Glomerular visceral epithelial cell (primary cell): ENCODE measurements around the gene ACSM3.
"Not testable (repeated sequence)": the region's sequence is repeated elsewhere in the genome, so short reads cannot be mapped to it uniquely, and the experiment has no call there.

ENCODE experiments used
- DNase-seq: peaks from one replicate; pipeline ENCODE4 v3.0.0-alpha.2; 2016; ENCODE audit errors: extremely low spot score

Gene ACSM3

DNA sequence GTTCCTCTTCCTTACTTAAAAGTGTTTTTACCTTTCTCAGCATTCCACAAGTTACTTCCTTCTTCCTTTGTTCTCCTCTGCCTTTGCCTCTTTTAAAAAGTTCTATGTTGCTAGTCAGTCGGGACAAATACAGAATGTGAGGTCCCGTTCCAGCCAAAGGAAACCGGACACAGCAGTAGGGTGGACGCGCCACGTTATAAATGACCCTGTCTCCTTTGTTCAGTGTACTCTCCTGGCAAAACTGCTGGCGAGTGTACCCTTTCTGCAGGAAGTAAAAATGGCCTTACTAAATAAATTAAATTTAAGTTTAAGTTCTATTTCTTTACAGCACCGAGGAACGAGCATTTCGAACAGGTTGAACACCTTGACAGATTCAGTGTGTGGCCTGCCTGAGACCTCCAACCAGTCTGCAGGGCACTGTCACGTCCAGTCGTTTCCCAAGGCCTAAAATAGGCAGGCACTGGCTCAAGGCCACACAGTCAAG lies 41.9 kb downstream of the ACSM3 start:
- not testable (repeated sequence) for DNase-seq

DNA sequence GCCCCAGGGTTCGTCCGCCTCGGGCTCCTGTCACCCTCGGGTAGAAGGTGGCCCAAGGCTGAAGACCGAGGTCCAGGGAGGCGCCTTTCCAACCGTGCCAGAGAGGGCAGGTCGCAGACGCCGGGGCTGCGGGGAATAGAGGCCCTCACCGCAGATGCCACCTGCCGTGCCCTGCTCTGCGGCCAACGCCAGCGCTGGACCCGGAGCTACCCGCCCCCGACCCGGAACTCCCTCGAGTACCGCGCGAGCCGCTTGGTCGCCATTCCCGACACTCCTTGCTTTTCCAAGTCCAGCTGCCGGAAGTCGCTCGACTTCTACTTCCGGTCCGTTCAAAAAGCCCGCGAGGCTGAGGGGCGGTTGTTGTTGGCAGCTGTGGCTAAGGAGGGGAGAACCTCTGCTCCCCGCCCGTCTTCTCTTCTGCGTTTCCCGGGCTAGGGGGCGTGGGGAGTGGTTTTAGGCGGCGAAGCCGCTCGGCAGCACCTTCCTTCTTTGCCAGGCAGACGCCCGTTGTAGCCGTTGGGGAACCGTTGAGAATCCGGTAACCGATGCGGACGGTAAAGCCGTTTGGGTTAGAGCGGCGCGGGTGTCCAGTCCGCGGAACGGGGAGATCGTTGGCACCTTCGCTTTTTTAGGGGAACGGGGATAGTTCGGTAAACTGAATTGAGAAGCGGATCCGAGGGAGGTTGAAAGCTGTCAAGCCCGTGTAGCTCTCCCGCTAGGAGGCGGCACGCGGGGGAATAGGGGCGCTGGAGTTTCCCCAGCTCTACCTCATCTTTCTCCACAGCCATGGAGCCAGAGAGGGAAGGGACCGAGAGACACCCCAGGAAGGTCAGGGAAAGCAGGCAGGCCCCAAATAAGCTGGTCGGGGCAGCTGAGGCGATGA lies 42.6 kb downstream of the ACSM3 start, which contains the start of the genes ERI2 and REXO5:
ERI2 (minus strand) TSS at position 305 of the 883 bp plus-strand sequence; CDS start at position 263, 42 bp downstream.
REXO5 (plus strand) TSS at position 360 of the 883 bp plus-strand sequence; CDS start at position 787, 427 bp downstream.
- DNase-seq = peak; percentile 94

DNA sequence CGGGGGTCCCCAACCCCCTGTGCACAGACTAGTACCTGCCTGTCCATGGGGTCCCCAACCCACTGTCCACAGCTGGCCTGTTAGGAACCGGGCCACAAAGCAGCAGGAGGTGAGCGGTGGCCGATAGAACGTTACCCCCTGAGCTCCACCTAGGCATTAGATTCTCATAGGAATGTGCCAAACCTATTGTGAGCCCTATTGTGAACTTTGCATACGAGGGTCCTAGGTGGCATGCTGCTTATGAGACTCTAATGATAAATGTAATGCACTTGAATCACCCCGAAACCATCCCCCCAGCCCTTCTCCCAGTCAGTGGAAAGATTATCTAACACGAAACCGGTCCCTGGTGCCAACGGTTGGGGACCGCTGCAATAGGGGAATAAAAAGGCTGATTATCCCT lies 44.0 kb downstream of the ACSM3 start:
- DNase-seq = no peak

DNA sequence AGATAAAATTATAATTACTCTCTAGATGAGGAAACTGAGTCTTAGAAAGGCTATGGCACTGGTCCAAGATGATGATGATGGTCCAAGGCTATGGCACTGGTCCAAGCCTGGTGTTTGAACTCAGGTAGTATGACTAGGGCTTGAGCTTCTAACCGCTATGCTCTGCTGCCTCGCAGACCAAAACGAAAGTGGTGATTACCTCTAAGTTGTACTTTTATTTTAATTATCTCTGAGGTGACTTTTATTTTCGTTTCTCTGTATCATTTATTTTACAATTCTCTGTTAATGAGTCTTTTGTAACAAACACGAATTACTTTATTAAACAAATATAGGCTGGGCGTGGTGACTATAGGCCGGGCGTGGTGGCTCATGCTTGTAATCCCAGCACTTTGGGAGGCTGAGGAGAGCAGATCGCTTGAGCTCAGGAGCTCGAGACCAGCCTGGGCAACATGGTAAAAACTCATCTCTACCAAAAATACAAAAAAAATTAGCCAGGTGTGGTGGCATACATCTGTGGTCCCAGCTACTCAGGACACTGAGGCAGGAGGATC lies 48.1 kb downstream of the ACSM3 start:
- DNase-seq = no peak

DNA sequence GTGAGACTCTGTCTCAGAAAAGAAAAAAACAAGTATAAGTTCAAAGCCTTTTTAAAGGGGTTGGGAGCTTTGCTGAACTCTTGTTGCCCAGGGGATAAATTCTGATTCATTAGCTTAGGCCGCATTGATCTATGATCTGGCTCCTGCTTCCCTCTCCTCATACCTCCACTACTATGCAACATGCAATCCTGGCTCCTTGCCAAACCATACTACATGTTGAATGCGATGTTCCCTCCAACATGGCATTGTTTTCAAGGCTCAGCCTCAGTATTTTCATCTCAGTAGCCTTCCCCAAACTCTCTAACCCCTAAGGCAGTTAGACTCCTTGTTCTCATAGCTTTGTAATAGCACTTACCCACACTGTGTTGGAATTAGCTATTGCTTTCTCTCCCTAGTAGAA lies 48.7 kb downstream of the ACSM3 start:
- DNase-seq = no peak

DNA sequence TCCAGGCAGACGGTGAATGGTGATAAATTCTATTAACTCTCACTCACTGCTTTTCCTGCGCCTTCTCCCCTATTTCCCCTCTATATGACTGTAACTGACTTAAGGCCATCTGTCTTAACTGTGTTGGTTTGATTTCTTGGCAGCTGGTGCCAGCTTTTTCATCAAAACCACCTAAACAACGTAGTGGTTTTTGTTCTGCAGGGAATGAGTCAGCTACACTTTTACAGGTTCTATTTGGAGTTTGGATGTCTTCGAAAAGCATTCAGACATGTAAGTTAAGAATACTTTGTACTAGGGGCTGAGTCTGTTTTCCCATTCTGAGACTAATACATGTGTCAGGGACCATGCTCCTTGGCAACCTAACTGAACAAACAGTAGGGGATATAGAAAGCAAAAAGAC lies 51.0 kb downstream of the ACSM3 start:
- no peak for DNase-seq

DNA sequence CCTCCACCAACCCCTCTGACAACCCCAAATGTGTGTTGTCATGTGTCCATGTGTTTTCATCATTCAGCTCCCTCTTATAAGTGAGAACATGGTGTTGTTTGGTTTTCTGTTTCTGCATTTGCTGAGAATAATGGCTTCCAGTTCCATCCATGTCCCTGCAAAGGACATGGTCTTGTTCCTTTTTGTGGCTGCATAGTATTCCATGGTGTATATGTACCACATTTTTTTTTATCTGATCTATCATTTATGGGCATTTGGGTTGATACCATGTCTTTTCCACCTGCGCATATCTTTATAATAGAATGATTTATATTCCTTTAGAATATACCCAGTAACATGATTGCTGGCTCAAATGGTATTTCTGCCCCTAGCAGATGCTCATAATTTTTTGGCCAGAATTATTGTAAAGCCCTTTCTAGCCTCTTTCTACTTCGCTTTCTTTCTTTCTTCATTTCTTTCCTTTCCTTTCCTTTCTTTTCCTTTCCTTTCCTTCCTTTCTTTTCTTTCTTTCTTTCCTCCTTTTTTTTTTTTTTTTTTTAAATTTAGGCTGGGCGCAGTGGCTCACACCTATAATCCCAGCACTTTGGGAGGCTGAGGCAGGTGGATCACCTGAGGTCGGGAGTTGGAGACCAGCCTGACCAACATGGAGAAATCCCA lies 55.2 kb downstream of the ACSM3 start:
- no peak for DNase-seq

GRCh38 chr16:20821682-20822081 lies 57.9 kb downstream of the ACSM3 start:
- DNase-seq = no peak

- no peak for DNase-seq
Observed at GRCh38 chr16:20822521-20823325, 58.9 kb downstream of the ACSM3 start.

- DNase-seq = no peak
Observed at GRCh38 chr16:20826039-20826566, 62.3 kb downstream of the ACSM3 start.

- DNase-seq = no peak
Observed at GRCh38 chr16:20829536-20829935, 65.7 kb downstream of the ACSM3 start.

DNA sequence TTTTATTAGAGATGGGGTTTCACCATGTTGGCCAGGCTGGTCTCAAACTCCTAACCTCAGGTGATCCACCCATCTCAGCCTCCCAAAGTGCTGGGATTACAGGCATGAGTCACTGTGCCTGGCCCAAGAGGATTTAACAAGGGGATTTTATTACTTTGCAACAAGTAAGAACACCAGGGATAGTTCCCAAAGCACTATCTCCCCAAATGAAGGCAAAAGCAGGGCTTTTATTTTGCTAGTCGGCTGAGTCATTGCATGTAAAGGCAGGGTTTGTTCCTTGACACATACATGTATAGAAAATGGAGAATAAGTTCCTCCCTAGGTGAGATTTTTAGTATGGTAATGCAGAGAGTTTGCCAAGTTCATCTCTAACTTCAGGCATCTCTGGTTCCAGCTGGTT lies 66.6 kb downstream of the ACSM3 start:
- no peak for DNase-seq

DNA sequence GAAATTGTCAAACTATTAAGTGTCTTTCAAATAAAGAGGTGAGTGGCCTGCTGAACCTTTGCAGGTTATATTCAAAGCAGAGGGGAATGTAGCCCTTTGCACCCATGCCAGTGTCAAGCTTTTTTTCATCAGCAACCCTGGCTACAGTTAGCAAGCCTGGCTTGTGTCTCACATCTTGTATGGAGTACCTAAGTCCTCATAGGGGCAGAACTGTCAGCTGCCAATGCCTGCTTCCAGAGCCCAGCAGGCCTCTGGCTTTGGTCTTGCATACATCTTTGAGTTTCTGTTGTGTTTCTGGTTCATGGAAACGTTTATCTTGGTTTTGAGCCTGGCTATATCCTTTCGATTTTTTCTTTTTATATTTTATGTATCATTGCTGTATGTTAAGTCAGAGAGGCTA lies 69.3 kb downstream of the ACSM3 start:
- no peak for DNase-seq

DNA sequence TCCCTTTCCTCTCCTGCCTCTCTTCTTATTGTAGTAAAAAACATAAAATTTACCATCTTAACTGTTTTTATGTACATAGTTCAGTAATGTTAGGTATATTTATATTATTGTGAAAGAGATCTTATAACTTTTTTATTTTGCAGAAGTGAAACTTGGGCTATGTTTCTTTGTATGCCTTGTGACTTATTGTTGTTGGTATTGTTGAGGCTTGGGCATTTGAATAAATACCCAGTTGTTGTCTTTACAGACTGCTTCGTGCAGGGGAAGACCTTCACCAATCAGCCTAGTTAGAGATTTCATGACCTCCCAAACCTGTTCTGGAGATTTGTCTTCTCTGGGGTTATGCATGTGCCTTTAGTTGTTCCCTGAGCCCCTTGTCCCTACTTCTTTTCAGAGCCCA lies 74.4 kb downstream of the ACSM3 start:
- DNase-seq = no peak

- DNase-seq = no peak
Observed at GRCh38 chr16:20839504-20839903, 75.7 kb downstream of the ACSM3 start.

DNA sequence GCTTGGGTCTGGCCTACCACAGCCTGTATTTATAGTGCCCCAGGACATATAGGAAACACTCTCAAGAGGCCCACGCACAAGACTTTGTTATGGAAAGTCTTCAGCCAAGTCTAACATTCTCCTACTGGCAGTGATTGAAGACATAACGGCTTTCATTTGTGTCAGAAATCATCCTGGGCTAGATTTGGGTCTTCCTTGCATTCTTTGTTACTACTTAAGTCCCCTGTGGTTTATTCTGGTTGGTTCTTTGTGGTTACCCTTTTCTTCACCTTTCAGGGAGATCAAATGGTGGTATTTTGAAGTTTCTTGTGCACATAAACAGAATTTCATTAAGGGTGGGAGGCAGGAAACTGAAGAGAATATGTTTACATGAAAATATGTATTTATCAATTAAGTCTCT lies 80.2 kb downstream of the ACSM3 start:
- no peak for DNase-seq

DNA sequence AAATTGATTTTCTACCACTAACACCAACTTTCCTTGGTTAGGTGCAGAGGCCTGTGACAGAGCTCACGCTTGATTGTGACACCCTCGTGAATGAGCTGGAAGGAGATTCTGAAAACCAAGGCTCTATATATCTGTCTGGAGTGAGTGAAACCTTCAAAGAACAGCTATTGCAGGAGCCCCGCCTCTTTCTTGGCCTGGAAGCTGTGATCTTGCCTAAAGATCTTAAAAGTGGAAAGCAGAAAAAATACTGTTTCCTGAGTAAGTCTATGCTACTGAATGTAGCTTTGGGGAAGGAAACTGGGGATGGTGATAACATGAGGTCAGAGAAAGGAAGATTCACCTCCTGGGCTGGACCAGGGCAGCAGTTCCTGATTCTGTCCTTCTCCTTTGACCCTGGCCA lies 80.8 kb downstream of the ACSM3 start:
- DNase-seq = no peak

GRCh38 chr16:20846030-20846429 lies 82.2 kb downstream of the ACSM3 start:
- DNase-seq = no peak

DNA sequence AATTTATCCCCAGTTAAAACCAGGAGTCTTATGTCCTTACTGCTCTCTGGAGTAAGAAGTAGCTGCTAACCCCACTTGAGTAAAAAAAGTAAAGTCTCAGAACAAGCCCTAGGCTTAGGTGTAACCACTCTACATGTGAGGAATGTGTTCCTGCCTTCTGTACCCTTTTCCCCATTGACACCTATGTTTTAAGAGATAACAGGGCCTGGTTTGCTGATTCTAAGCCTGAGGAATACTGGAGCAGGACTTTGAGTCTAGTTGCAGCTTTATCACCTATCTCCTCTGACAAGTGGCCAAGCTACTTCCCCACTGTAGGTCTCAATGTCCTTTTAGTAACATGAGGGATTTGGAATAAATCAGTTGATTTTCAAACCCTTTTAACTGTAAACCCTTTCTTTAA lies 82.7 kb downstream of the ACSM3 start:
- no peak for DNase-seq
